ENCODE measurements around the gene COX4I2.

Gene COX4I2

DNA sequence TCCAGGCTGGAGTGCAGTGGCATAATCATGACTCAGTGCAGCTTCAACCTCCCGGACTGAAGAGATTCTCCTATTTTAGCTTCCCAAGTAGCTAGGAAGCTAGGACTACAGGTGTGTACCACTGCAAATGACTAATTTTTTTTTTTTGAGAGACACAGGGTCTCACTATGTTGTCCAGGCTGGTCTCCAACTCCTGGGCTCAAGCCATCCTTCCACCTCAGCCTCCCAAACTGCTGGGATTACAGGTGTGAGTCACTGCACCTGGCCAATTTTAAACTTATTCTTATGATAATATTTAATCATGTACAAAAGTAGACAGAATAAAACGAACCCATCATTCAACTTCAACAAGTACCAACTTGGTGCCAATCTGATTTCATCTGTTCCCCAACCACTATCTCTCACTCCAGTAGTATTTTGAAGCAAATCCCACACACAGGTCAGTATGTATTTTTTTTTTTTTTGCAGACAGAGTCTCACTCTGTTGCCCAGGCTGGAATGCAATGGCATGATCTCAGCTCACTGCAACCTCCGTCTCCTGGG is 52.5 kb downstream of the COX4I2 start:
- DNase-seq (ENCODE audit: low read depth), result no peak
- no peak overlapping the region for H3K4me3 ChIP-seq (ENCODE audit: control insufficient read depth, low read depth, low read length)
- TF ChIP-seq, protein P1, sequence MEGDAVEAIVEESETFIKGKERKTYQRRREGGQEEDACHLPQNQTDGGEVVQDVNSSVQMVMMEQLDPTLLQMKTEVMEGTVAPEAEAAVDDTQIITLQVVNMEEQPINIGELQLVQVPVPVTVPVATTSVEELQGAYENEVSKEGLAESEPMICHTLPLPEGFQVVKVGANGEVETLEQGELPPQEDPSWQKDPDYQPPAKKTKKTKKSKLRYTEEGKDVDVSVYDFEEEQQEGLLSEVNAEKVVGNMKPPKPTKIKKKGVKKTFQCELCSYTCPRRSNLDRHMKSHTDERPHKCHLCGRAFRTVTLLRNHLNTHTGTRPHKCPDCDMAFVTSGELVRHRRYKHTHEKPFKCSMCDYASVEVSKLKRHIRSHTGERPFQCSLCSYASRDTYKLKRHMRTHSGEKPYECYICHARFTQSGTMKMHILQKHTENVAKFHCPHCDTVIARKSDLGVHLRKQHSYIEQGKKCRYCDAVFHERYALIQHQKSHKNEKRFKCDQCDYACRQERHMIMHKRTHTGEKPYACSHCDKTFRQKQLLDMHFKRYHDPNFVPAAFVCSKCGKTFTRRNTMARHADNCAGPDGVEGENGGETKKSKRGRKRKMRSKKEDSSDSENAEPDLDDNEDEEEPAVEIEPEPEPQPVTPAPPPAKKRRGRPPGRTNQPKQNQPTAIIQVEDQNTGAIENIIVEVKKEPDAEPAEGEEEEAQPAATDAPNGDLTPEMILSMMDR (conservative IDR thresholded peaks at IDR 0.05; ENCODE audit: control insufficient read depth, insufficient read depth, low read depth, low read length), result no peak

DNA sequence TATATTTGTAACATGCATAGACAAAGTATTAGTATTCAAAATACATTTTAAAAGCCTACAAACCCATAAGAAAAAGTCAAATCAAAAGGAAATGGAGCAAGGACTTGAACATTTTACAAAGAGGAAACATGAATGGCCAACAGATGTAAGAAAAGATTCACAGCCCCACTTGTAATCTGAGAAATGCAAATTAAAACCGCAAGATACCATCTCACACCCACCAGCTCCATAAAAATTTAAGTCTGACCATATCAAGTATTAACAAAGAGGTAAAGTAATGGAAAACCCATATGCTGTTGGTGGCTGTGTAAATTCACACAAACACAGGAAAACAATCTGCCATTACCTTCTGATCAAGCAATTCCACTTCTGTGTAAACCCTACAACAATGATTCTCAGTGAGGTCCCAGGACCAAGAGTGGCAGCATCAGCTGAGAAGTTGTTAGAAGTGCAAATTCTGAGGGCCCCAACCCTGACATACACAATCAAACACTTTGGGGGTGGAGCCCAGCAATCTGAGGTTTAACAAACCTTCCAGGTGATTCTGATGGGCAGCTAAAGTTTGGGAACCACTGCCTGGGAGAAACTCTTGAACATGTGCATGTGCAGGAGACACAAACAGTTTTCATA is 54.0 kb downstream of the COX4I2 start:
- TF ChIP-seq, protein P1 (conservative IDR thresholded peaks at IDR 0.05; ENCODE audit: control insufficient read depth, insufficient read depth, low read depth, low read length), result no peak
- H3K4me3 ChIP-seq (ENCODE audit: control insufficient read depth, low read depth, low read length), result no peak overlapping the region

DNA sequence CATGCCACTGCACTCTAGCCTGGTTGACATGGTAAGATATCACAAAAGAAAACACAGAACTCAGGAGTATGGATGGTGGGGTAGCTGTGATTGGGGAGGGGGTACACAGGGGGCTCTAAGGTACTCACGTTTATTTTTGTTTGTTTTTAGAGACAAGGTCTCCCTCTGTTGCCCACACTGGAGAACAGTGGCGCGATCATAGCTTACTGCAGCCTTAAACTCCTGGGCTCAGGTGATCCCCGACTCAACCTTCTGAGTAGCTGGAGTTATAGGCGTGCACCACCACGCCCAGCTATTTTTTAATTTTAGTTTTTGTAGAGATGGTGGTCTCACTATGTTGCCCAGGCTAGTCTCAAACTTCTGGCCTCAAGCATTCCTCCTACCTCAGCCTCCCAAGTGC is 55.7 kb downstream of the COX4I2 start:
- TF ChIP-seq, protein P1 (conservative IDR thresholded peaks at IDR 0.05; ENCODE audit: control insufficient read depth, insufficient read depth, low read depth, low read length), result no peak
- DNase-seq (ENCODE audit: low read depth), result no peak
- H3K4me3 ChIP-seq (ENCODE audit: control insufficient read depth, low read depth, low read length), result no peak overlapping the region

More for the DNA sequence above, 54.0 kb downstream of the COX4I2 start:
- DNase-seq (ENCODE audit: low read depth), result peak; percentile 46

DNA sequence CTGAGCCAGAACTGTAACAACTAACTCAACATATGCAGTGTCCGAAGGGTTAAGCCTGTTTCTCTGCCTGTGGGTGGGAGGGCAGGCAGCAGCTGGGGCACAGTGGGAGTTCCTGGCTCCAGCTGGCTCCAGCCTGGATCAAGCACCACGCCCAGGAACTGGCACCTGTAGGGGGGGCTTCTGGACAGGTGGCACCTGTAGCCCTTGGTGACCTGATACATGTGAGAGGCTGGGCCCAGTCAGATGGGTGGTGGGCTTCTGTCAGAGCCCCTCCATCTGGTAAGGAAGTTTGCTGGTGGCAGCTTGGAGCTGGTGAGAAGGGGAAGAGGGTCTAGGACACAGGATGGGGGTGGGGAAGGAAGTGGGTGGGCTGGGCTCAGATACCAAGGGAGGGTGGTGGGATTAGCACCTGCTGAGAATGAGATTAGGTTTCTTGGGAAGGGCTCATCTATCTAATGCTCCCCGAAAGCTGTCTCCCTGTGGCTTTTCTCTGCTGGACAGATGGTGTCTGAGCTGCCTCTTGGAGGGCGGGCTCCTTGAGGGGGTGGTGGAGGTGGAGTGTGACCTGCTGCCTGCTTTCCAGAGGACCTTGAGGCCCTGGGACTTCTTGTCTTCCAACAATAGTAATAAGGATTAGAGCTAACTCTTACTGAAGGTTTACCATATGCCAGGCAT is 56.4 kb downstream of the COX4I2 start:
- DNase-seq (ENCODE audit: low read depth), result no peak
- no peak overlapping the region for H3K4me3 ChIP-seq (ENCODE audit: control insufficient read depth, low read depth, low read length)
- TF ChIP-seq, protein P1 (conservative IDR thresholded peaks at IDR 0.05; ENCODE audit: control insufficient read depth, insufficient read depth, low read depth, low read length), result no peak

Measured in fibroblast of mammary gland (primary cell).